SU-DHL-6 (cell line): ENCODE data around the gene EPHB2.

Experiments
- EZH2phosphoT487 ChIP-seq: fragments of 200-600 bp; sonication (generic), shearing (Covaris generic); conservative IDR thresholded peaks from 2 replicates; pipeline ENCODE4 v1.6.1; 2018; ENCODE audit warnings: mild to moderate bottlenecking, antibody characterized with exemption, low read length, moderate library complexity, mixed read lengths
- TF ChIP-seq, protein P1 (sequence below): fragments of 200-600 bp; sonication (generic); IDR thresholded peaks from one replicate; pipeline ENCODE4 v1.5.1; 2017; ENCODE audit warnings: antibody characterized with exemption, mild to moderate bottlenecking, low read length, moderate library complexity; ENCODE audit not compliant: insufficient read depth, poor library complexity, severe bottlenecking

DNA sequence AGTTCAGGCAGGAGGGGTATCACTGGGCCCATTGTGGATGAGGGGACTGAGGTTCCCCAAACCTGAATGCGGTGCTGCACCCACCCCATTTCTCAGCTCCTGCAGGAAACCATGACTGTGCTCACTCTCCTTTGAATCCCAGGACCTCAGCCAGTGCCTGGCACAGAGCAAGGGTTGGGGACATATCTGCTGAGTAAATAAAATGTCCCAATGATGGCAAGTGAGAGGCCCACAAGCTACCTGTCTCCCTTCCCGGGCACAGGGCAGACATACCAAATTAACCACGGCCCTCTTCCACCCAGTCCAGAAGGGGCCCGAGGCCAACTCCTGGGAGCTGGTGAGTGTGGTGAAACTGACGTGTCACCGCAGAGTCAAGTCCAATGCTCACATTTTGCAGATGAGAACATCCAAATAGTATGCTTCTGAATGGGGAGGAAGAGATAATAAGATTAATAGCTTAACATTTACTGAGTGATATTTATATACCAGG lies 97.6 kb downstream of the EPHB2 start:
- TF ChIP-seq, protein P1, sequence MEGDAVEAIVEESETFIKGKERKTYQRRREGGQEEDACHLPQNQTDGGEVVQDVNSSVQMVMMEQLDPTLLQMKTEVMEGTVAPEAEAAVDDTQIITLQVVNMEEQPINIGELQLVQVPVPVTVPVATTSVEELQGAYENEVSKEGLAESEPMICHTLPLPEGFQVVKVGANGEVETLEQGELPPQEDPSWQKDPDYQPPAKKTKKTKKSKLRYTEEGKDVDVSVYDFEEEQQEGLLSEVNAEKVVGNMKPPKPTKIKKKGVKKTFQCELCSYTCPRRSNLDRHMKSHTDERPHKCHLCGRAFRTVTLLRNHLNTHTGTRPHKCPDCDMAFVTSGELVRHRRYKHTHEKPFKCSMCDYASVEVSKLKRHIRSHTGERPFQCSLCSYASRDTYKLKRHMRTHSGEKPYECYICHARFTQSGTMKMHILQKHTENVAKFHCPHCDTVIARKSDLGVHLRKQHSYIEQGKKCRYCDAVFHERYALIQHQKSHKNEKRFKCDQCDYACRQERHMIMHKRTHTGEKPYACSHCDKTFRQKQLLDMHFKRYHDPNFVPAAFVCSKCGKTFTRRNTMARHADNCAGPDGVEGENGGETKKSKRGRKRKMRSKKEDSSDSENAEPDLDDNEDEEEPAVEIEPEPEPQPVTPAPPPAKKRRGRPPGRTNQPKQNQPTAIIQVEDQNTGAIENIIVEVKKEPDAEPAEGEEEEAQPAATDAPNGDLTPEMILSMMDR: no peak
- no peak for TF ChIP-seq EZH2phosphoT487
